GM23338 (cell line): Measurements from ENCODE around the gene SLC24A4.

Experiments
- CREB1 ChIP-seq: fragments of 250-450 bp; sonication (Bioruptor Pico); IDR thresholded peaks from 2 replicates; pipeline ENCODE4 v1.5.0; 2020; ENCODE audit warnings: low read depth, mild to moderate bottlenecking, moderate library complexity
- CTCF ChIP-seq, 2 experiments: fragments of 200-600 bp in 1 of 2; sonication (generic) in 1 of 2; conservative IDR thresholded peaks; 2 replicates each; pipeline versions ENCODE4 v1.5.1 to v1.6.1; 2016 to 2017; ENCODE audit warnings: antibody characterized with exemption in 2 of 2, low read depth in 2 of 2, mild to moderate bottlenecking in 2 of 2, moderate library complexity in 1 of 2

- TF ChIP-seq CREB1 (CRISPR knock-in tag) (no peak), CTCF (conservative IDR thresholded peaks at IDR 0.05; ENCODE audit: low read depth in 2 of 2) (no peak)
Observed at GRCh38 chr14:92404421-92404820, 81.5 kb downstream of the SLC24A4 start.
